Neural crest cell (in vitro differentiated cells): ENCODE data around the gene ITSN2. TPM values are rescaled to one million over a fixed set of nuclear protein-coding genes. Genes with fewer than 3 reads are reported as not detected.

ENCODE experiments used
- DNase-seq: peaks from one replicate; pipeline ENCODE4 v3.0.0; 2021; ENCODE audit warnings: low read depth, mixed read lengths, low spot score
- H3K27ac Mint-ChIP-seq: one replicate; pipeline ENCODE4 v1.8.0; 2021; ENCODE audit warnings: mild to moderate bottlenecking, mixed read lengths; ENCODE audit not compliant: unreplicated experiment
- H3K27me3 Mint-ChIP-seq: 2 replicates; pipeline ENCODE4 v1.8.0; 2021; ENCODE audit warnings: low read depth, mild to moderate bottlenecking, mixed read lengths
- H3K36me3 Mint-ChIP-seq: 2 replicates; pipeline ENCODE4 v1.8.0; 2021; ENCODE audit warnings: low read depth, mild to moderate bottlenecking, mixed read lengths
- H3K4me1 Mint-ChIP-seq: 2 replicates; pipeline ENCODE4 v1.8.0; 2021; ENCODE audit warnings: mixed read lengths
- H3K4me3 Mint-ChIP-seq: one replicate; pipeline ENCODE4 v1.8.0; 2021; ENCODE audit warnings: mild to moderate bottlenecking, mixed read lengths
- H3K9me3 Mint-ChIP-seq: 2 replicates; pipeline ENCODE4 v1.8.0; 2021; ENCODE audit warnings: mixed read lengths
- total RNA-seq: library from RNA; stranded (reverse); gene quantifications from 2 replicates; pipeline ENCODE4 v1.2.1, GENCODE V29; 2021
- TF ChIP-seq, protein P1 (sequence below): fragments of 200-600 bp; sonication (generic); conservative IDR thresholded peaks from 2 replicates; pipeline ENCODE4 v1.5.0; 2021; ENCODE audit warnings: antibody characterized with exemption, mild to moderate bottlenecking

ITSN2 gene
- total RNA-seq, 1 donor from 2014 or later = 13.6 TPM

DNA sequence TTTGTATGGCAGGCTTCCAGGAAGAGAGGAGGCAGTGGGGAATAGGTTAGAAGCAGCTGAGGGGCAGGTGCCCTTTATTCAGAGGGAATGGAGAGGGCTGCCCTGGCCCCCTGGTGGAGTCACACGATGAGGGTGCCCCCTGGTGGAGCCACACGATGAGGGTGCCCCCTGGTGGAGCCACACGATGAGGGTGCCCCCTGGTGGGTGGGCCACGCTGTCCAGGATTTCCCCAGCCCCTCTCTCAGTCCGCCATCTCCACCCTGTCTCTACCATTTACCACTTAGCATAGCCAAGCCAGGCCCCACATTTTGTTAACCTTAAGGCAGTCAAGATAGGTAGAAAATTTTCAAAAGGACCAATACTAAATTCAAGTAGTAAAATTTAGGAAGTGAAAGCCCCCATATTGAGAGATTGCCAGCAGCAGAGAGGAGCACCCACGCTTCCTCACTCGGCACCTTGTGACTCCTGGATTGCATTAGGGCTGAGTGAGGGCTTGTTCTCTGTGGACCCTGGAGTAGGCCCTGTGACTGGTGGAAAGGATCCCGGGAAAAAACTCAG is 195.8 kb downstream of the ITSN2 start:
- Mint-ChIP-seq H3K9me3 (peaks cover 3% of the 10 kb centered on the region), H3K4me3 (no peak overlapping the region), H3K4me1 (no peaks in the 10 kb centered on the region), H3K27me3 (no peaks in the 10 kb centered on the region), H3K36me3 (peaks cover 18% of the 10 kb centered on the region), H3K27ac (no peak overlapping the region)
- TF ChIP-seq, protein P1, sequence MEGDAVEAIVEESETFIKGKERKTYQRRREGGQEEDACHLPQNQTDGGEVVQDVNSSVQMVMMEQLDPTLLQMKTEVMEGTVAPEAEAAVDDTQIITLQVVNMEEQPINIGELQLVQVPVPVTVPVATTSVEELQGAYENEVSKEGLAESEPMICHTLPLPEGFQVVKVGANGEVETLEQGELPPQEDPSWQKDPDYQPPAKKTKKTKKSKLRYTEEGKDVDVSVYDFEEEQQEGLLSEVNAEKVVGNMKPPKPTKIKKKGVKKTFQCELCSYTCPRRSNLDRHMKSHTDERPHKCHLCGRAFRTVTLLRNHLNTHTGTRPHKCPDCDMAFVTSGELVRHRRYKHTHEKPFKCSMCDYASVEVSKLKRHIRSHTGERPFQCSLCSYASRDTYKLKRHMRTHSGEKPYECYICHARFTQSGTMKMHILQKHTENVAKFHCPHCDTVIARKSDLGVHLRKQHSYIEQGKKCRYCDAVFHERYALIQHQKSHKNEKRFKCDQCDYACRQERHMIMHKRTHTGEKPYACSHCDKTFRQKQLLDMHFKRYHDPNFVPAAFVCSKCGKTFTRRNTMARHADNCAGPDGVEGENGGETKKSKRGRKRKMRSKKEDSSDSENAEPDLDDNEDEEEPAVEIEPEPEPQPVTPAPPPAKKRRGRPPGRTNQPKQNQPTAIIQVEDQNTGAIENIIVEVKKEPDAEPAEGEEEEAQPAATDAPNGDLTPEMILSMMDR = peak; percentile 54
- peak; percentile 14 for DNase-seq

DNA sequence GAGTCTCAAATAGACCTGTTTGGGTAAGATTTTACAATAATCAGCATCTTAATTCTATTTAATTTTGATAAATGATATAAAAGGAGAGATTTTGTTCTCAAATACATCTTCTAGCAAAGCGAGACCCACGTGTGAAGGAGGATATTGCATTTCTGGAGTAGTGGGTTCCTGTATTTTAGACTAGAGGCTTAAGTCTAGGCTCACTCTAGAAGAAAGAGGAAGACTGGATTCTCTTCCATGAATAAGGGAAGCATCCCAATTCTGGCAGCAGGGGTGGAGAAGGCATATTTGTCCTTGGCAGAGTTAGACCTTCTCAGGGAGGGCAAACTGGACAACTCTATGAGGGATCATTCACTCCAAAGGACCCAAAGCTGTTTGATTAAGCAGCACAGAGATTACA is 196.7 kb downstream of the ITSN2 start:
- Mint-ChIP-seq H3K27ac (no peak overlapping the region), H3K9me3 (peaks cover 7% of the 10 kb centered on the region), H3K4me1 (no peaks in the 10 kb centered on the region)

DNA sequence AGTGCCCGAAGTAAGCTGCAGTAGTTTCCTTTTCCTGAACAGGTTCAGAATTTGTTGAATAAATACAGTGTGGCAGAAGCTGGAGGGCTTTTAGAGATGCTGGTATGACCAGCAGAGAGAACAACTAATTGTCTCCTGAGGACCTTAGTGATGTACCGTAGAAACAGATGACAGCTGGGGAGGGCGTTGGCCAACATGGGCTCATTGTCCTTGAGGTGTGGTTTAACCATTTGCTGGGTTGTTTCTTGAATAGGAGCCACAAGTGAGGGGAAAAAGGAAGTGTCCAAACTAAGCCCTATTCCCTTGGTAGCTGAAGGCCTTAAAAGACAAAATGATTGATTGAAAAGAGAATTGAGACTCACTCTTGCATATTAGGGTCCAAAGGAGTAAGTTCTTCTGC is 197.2 kb downstream of the ITSN2 start:
- Mint-ChIP-seq H3K4me3 (no peak overlapping the region), H3K4me1 (no peaks in the 10 kb centered on the region), H3K36me3 (peaks cover 26% of the 10 kb centered on the region), H3K27ac (no peak overlapping the region), H3K27me3 (no peaks in the 10 kb centered on the region), H3K9me3 (peaks cover 7% of the 10 kb centered on the region)
- TF ChIP-seq, protein P1 = no peak
- no peak for DNase-seq

More for the DNA sequence above, 196.7 kb downstream of the ITSN2 start:
- TF ChIP-seq, protein P1 = no peak
- H3K36me3 Mint-ChIP-seq = peaks cover 22% of the 10 kb centered on the region
- no peak for DNase-seq
- H3K4me3 Mint-ChIP-seq = no peak overlapping the region
- no peaks in the 10 kb centered on the region for H3K27me3 Mint-ChIP-seq

DNA sequence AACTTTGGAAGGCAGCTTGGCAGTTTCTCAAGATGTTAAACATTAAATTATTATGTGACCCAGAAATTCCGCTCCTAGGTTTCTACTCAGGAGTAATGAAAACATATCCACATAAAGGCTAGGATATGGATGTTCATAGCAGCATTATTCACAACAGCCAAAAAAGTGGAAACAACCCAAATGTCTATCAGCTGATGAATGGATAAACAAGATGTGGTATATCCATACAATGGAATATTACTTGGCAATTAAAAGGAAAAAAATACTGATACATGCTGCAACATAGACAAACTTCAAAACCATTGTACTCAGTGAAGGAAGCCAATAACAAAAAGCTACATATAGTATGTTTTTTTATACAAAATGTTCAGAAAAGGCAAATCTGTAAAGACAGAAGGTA is 197.8 kb downstream of the ITSN2 start:
- Mint-ChIP-seq H3K27me3 (no peaks in the 10 kb centered on the region), H3K9me3 (peaks cover 7% of the 10 kb centered on the region), H3K27ac (no peak overlapping the region), H3K36me3 (peaks cover 28% of the 10 kb centered on the region), H3K4me1 (no peaks in the 10 kb centered on the region), H3K4me3 (no peak overlapping the region)
- TF ChIP-seq, protein P1 = no peak
- DNase-seq = no peak

DNA sequence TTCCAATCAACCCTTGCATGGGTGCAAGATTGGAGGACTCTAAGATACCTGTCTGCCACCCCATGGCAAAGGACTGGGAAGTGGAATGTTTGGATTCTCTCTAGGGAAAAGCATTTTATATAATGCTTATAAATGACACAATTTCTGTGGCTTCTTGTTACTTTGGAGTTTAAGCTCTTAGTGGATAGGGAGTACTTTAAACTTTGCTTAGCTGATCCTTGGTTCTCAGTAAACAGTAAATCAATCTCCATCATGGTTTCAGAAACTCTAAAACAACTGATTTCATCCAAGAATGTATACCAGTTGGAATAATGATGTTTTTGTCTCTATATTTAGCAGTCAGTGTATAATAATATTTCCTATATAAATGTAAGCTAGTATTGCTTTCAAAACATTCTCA is 199.6 kb downstream of the ITSN2 start:
- Mint-ChIP-seq H3K36me3 (peaks cover 30% of the 10 kb centered on the region), H3K27me3 (no peaks in the 10 kb centered on the region), H3K4me1 (no peaks in the 10 kb centered on the region), H3K27ac (no peak overlapping the region), H3K4me3 (no peak overlapping the region), H3K9me3 (peaks cover 7% of the 10 kb centered on the region)
- no peak for DNase-seq
- TF ChIP-seq, protein P1 = no peak
